Activated CD8-positive, alpha-beta memory T cell treated with anti-CD3 and anti-CD28 coated beads, Interleukin-2, amount 50 U/mL, for 4 hours (primary cell): ENCODE results near the gene KLHL29.

ENCODE experiments used
- DNase-seq: peaks from one replicate; pipeline ENCODE4 v3.0.0-alpha.2; 2020

The KLHL29 gene

DNA sequence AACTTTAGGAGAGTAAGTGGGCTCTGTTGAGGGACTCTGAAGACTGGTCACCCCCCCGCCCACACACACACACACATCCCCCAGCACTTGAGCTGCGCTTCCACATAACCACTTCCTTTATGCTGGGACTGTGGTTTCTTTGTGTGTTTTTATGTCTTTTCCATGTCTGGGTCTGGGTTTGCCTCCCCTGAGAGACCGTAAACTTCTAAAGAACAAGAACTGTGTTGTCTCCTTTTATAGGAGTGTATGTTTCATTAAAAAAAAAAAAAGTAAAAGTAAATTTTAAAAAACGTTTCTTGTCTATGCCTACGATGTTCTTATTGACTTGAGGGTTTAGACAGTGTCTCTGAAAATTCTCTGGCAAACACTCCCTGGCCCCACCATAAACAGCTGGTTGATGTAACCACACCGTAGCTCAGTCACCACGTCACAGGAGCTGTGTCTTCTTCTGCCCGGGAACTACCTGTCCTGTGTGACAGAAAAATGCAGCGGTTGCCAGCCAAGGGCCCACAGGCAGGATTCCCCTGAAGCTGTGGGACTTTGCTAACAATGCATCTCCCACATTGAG is 68.0 kb downstream of the KLHL29 start:
- no peak for DNase-seq

GRCh38 chr2:23453432-23453831 is 68.5 kb downstream of the KLHL29 start:
- DNase-seq = no peak

GRCh38 chr2:23453836-23454460 is 69.0 kb downstream of the KLHL29 start:
- DNase-seq = no peak

DNA sequence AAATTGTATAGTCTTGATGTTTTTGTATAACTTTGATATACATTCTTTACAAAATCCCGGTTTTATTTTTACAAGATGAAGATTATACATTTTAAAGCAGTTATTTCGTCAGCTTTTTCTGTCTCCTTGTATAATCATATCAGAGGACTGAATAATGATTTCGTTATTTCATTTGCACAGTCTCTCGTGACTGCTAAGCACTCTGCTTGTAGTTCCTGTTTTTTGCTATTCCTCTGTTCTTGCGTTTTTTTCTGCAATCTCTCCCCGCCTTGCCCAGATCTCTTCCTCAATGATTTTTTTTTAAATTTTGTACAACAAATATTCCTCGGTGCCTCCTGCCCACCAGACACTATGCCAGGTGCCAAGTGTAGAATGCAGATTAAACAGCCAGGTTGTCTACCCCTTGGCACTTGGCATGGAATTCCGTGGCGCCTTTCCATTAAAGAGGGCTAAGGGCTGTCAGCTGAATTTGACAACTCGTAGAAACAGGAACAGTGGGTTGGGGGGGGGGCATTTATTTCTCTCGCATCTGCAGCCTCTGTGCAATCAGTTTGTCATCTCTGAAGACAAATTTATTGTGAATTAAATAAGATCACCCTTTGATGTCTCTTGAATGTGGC is 69.6 kb downstream of the KLHL29 start:
- no peak for DNase-seq

DNA sequence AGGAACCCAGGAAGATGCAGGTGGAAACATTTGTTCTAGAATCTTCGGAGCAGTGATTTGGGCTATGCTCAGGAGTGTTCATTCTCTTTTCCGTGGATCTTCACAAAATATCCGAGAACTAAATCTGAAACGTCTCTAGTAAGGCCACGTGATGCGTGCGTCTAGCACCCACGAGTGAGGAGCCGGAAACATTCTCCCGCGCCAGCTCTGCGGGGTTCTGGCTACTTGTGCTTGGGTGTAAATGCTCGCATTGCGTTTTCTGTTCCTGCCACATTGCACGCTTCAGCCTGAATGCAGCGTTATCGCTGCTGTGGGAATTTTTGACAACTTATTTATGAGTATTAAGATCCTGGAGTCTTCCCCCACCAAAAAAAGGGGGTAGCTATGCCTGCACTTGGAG is 71.4 kb downstream of the KLHL29 start:
- DNase-seq = no peak

DNA sequence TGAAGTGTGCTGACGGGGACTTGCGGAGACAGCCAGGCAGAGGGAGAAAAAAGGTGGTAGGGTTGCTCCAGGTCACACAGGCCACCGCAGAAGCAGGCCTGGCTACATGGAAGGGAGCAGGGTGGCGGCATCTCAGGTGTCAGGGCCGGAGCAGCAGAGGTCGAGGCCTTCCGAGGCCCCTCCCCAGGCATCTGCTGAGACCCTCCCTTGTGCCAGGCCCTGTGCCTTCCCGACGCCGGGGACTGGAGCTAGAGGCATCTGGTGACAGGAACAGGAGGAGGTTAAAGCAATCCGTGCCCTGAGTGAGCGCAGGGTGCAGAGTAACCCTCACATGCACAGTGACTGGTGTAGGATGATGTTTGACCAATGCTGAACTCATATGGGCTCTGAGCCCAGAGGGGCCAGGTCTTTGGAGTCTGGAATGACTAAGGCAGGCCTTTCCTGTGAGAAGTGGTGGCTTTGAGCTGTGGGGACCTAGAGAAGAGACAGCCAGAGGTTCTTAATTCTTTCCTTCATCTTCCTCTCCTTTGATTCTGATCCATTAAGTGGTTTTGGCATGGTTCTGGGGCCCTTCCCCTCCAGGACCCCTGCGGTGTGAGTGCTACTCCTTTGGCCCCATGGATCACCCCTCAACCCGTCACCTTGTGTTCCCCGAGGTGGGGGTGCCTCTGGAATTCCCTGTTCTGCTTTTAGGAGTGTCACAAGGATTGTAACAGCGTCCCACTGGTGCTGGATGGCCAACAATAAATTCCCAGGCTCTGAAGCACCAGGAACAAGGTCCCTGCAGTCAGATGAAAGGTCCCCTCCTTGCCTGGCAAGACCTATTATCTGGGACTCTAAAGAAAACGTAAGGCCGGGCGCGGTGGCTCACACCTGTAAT is 72.1 kb downstream of the KLHL29 start:
- DNase-seq = no peak

DNA sequence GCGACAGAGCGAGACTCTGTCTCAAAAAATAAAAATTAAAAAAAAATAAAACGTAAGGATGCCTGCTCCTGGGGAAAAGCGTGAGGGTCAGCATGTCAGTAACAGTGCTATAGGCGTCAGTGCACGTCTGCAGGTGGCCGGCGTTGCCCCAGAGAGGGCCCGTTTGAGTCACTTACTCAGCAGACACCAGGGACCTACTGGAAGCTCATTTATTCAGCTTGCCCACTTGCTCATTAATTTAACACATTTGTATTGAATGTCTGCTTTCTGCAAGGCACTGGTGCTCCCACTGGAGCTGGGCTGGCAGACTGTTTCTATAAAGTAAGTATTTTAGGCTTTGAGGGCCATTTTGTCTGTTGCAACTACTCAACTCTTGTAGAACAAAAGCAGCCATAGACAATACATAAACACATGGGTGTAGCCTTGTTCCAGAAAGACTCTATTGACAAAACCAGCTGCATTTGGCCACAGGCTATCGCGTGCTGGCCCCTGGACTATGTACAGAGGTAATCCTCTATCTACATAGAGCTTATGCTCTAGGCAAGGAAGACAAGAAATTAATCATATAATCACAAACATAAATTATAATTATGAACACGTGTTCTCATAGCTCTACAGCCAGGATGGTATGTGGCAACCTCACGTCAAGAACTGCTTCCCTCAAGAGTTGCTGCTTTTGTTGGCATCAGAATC is 73.2 kb downstream of the KLHL29 start:
- no peak for DNase-seq

GRCh38 chr2:23459032-23459431 is 74.1 kb downstream of the KLHL29 start:
- no peak for DNase-seq

DNA sequence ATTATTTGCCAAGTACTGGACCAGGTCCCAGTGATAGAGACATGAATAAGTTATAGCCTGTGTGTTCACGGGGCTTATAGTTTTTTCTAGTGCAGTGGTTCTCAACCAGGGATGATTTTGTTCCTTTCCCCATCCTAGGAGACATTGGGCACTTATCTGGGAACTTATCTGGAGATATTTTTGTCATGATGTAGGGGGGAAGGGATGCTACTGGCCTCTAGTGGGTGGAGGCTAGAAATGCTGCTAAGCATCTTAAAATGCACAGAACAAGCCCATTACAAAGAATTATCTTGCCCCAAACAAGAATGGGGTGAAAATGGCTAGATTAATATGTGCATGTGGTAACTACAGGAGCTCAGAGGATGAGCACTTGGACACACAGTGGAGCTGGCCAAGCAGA is 75.2 kb downstream of the KLHL29 start:
- no peak for DNase-seq

- no peak for DNase-seq
These were observed 76.0 kb downstream of the KLHL29 start for GRCh38 chr2:23460993-23461392.

GRCh38 chr2:23464156-23464555 is 79.2 kb downstream of the KLHL29 start:
- no peak for DNase-seq

GRCh38 chr2:23464905-23465537 is 80.0 kb downstream of the KLHL29 start:
- DNase-seq = no peak

DNA sequence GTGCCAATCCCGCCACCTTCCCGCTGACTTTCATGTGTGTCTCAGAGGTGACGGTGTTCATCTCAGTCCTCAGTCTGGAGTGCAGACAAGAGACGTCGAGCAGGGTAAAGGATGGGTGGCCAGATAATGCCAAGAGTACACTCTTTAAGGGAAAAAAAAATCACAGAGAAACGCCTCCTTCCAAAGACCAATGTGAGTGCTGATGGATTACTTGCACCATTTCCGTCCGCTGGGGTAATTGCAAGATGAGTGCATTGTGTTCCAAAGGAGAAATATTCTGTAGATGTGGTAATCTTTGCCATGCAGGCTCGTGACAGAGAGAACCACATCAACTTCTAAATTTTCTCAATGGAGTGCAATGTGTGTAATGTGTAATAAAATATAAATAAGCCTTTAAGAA is 81.0 kb downstream of the KLHL29 start:
- DNase-seq = no peak

DNA sequence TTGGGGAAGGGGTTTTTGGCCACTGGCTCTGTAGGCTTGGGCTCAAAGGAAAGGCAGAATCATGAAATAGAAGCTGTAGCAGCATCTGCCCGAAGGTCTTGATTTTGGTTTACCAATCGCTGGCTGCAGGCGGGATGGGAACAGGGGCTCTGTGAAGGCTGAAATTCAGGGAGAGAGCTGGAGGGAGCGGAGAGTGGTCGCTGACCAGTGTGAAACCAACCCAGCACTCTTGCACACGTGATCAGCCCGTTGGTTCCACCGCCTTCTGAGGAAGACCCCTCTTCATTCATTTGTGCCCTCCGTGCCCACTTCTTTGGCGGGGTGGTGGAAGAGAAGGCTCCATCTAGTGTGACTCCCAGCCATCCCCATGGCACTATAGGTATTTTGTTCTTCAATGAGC is 82.6 kb downstream of the KLHL29 start:
- no peak for DNase-seq

DNA sequence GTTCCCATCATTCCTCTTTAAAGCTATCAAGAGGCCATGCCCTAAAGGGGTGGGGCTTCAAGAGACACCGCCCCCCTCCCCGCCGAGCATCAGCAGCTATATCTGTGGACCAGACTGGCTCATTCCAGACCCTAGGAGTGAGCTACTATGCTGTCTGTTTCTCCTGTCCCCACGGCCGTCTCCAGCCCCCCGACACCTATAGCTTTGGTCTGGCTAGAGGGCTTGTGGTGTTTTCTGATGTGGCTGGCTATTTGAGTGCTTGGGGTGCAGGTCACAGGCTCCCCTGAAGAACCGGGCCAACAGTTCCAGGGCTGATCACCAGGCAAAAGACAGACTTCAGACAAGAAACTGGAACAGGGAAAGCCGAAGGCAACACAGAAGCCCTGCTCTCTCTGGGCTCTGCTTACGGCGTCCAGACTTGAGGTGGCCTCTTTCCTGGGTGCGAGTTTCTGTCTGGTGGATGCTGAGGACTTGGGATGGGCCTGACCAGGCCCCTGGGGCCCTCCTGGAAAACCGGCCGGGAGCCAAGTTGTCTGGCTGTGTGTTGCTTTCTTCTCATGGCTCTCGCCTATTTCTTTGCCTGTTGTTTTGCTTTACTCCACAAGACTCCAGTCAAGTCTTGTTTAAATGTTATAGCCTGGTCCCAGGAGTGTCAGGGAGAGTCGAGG is 83.6 kb downstream of the KLHL29 start:
- no peak for DNase-seq

GRCh38 chr2:23469142-23469540 is 84.2 kb downstream of the KLHL29 start:
- DNase-seq = no peak

GRCh38 chr2:23475036-23475435 is 90.1 kb downstream of the KLHL29 start:
- DNase-seq = no peak

GRCh38 chr2:23475473-23475872 is 90.5 kb downstream of the KLHL29 start:
- DNase-seq = no peak

- no peak for DNase-seq
These were observed 91.8 kb downstream of the KLHL29 start for GRCh38 chr2:23476786-23477185.

DNA sequence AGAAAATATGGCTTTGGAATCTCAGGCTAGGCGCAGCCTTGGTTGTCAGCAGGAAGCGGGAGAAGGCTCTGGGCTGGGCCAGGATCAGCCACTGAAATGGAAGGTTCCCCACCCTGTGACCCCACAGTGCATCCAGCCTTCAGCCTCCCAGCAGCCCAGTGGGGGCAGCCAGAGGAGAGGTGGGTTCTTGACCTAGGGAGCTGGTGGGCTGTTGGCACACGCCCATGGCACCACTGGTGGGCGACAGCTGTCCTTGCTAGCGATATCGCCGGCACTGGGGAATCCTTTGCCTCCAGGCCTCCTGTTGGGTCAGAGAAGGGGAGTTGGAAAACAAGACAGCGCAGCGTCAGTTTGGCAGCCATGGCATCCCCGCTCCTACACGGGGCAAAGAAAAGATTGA is 92.4 kb downstream of the KLHL29 start:
- no peak for DNase-seq

GRCh38 chr2:23478087-23478932 is 93.3 kb downstream of the KLHL29 start:
- no peak for DNase-seq
